Liver (tissue), 9 donors: ENCODE data around the gene ZNF165. TPM values are rescaled to one million over a fixed set of nuclear protein-coding genes. Genes with fewer than 3 reads are reported as not detected.

Experiments
- DNase-seq: peaks from one replicate; pipeline ENCODE4 v3.0.0-alpha.2; 2017; ENCODE audit warnings: low spot score
- H3K27ac ChIP-seq, 2 donors: one replicate each; pipeline ENCODE4 v1.7.0; 2013; ENCODE audit warnings: inconsistent platforms in 2 of 2, low read length in 2 of 2, control low read depth in 1 of 2, low read depth in 1 of 2, mild to moderate bottlenecking in 1 of 2
- H3K27me3 ChIP-seq, 4 donors: one replicate each; pipeline versions ENCODE4 v1.6.1 to v1.7.0; 2013; ENCODE audit warnings: low read length in 3 of 4, inconsistent platforms in 1 of 4, mild to moderate bottlenecking in 1 of 4, moderate library complexity in 1 of 4; ENCODE audit not compliant: control insufficient read depth in 4 of 4, insufficient read depth in 4 of 4
- H3K36me3 ChIP-seq, 4 donors: one replicate each; pipeline versions ENCODE4 v1.6.1 to v1.7.0; 2013; ENCODE audit warnings: low read length in 3 of 4, mild to moderate bottlenecking in 3 of 4, low read depth in 1 of 4, moderate library complexity in 1 of 4; ENCODE audit not compliant: control insufficient read depth in 4 of 4, insufficient read depth in 3 of 4
- H3K4me1 ChIP-seq, 4 donors: one replicate each; pipeline versions ENCODE4 v1.6.1 to v1.7.0; 2013; ENCODE audit warnings: low read length in 3 of 4, mild to moderate bottlenecking in 3 of 4, moderate library complexity in 1 of 4; ENCODE audit not compliant: control insufficient read depth in 4 of 4, insufficient read depth in 4 of 4
- H3K4me3 ChIP-seq, 3 donors: one replicate each; pipeline versions ENCODE4 v1.6.1 to v1.7.0; 2013; ENCODE audit warnings: low read length in 3 of 3, control low read depth in 1 of 3, low read depth in 1 of 3, mild to moderate bottlenecking in 1 of 3
- H3K9ac ChIP-seq, 2 donors: one replicate each; pipeline ENCODE4 v1.7.0; 2013; ENCODE audit warnings: low read length in 2 of 2, mild to moderate bottlenecking in 2 of 2, moderate library complexity in 2 of 2, control low read depth in 1 of 2, low read depth in 1 of 2
- H3K9me3 ChIP-seq, 4 donors: one replicate each; pipeline versions ENCODE4 v1.6.1 to v1.7.0; 2013; ENCODE audit warnings: low read length in 3 of 4; ENCODE audit not compliant: control insufficient read depth in 4 of 4
- ATF3 ChIP-seq: IDR thresholded peaks from 2 replicates; pipeline ENCODE4 v1.6.1; 2016; ENCODE audit warnings: antibody characterized with exemption
- CTCF ChIP-seq: fragments of 150-350 bp; IDR thresholded peaks from 2 replicates; pipeline ENCODE4 v1.5.1; 2017; ENCODE audit warnings: improper control_type of control experiment, low read depth, low read length; ENCODE audit not compliant: missing input control
- EGR1 ChIP-seq, 2 donors: IDR thresholded peaks; 2 replicates each; pipeline ENCODE4 v1.6.1; 2016 to 2018; ENCODE audit warnings: antibody characterized with exemption in 2 of 2, low read depth in 2 of 2
- FOXA2 ChIP-seq: IDR thresholded peaks from 2 replicates; pipeline ENCODE4 v1.6.1; 2016; ENCODE audit warnings: antibody characterized with exemption
- GABPA ChIP-seq, 2 donors: IDR thresholded peaks in 1 of 2; conservative IDR thresholded peaks in 1 of 2; 2 replicates each; pipeline ENCODE4 v1.6.1; 2016; ENCODE audit warnings: antibody characterized with exemption in 2 of 2, mild to moderate bottlenecking in 1 of 2, moderate library complexity in 1 of 2
- HNF4A ChIP-seq, 2 donors: conservative IDR thresholded peaks; 2 replicates each; pipeline ENCODE4 v1.6.1; 2016; ENCODE audit warnings: antibody characterized with exemption in 2 of 2, mild to moderate bottlenecking in 2 of 2
- HNF4G ChIP-seq: IDR thresholded peaks from 2 replicates; pipeline ENCODE4 v1.6.1; 2016; ENCODE audit warnings: antibody characterized with exemption
- JUND ChIP-seq, 2 donors: IDR thresholded peaks; 2 replicates each; pipeline ENCODE4 v1.6.1; 2016; ENCODE audit warnings: antibody characterized with exemption in 2 of 2
- MAX ChIP-seq: IDR thresholded peaks from 2 replicates; pipeline ENCODE4 v1.6.1; 2016; ENCODE audit warnings: antibody characterized with exemption
- NR2F2 ChIP-seq: IDR thresholded peaks from 2 replicates; pipeline ENCODE4 v1.6.1; 2016; ENCODE audit warnings: antibody characterized with exemption
- RAD21 ChIP-seq, 2 donors: IDR thresholded peaks; 2 replicates each; pipeline ENCODE4 v1.6.1; 2016; ENCODE audit warnings: antibody characterized with exemption in 2 of 2, mild to moderate bottlenecking in 2 of 2
- REST ChIP-seq: IDR thresholded peaks from 2 replicates; pipeline ENCODE4 v1.6.1; 2016; ENCODE audit warnings: antibody characterized with exemption, mild to moderate bottlenecking
- RXRA ChIP-seq, 2 donors: IDR thresholded peaks; 2 replicates each; pipeline ENCODE4 v1.6.1; 2017 to 2018; ENCODE audit warnings: antibody characterized with exemption in 2 of 2, mild to moderate bottlenecking in 1 of 2
- SP1 ChIP-seq: IDR thresholded peaks from 2 replicates; pipeline ENCODE4 v1.6.1; 2018; ENCODE audit warnings: antibody characterized with exemption, mild to moderate bottlenecking
- TAF1 ChIP-seq: conservative IDR thresholded peaks from 2 replicates; pipeline ENCODE4 v1.6.1; 2016; ENCODE audit warnings: antibody characterized with exemption, mild to moderate bottlenecking
- YY1 ChIP-seq: IDR thresholded peaks from 2 replicates; pipeline ENCODE4 v1.6.1; 2016; ENCODE audit warnings: antibody characterized with exemption, mild to moderate bottlenecking
- ZBTB33 ChIP-seq: IDR thresholded peaks from 2 replicates; pipeline ENCODE4 v1.6.1; 2016; ENCODE audit warnings: antibody characterized with exemption
- WGBS: extraction: QIAGEN DNeasy Blood & Tissue Kit; methylation state at CpG from one replicate; pipeline ENCODE4 v1.1.7; 2013; 5-methylcytosine and 5-hydroxymethylcytosine counted together
- polyA plus RNA-seq, 2 donors: library from polyadenylated mRNA; stranded (reverse) in 1 of 2; unstranded in 1 of 2; fragments of 200-250 nt in 1 of 2; fragments of >200 nt in 1 of 2; fragmentation: Nextera tagmentation in 1 of 2; extraction: Ambion mirVana in 1 of 2; gene quantifications; one replicate each; pipeline versions ENCODE4 v1.2.1 to v1.2.3, GENCODE V29; 2013 to 2015
- total RNA-seq, 2 donors: library from RNA; depleted of rRNA; stranded (reverse); fragments of >200 nt; gene quantifications; one replicate each; pipeline ENCODE4 v1.2.3, GENCODE V29; 2014
- donor health status: healthy.
- donor health status: healthy.
- donor health status: healthy.
- donor health status: healthy.
- donor health status: healthy.

Gene ZNF165
- total and polyA plus RNA-seq, 4 donors, result 0.51 to 1.3 (median 0.58) TPM

GRCh38 chr6:28117386-28118050, 37.1 kb downstream of the ZNF165 start:
- no peak for DNase-seq
- H3K4me1 ChIP-seq, result no peaks in the 10 kb centered on the region
- H3K27me3 ChIP-seq, result no peaks in the 10 kb centered on the region
- no peak for TF ChIP-seq TAF1
- TF ChIP-seq MAX, result no peak
- no peak for TF ChIP-seq HNF4G
- TF ChIP-seq JUND (IDR thresholded peaks at IDR 0.05), result no peak
- TF ChIP-seq ZBTB33, result no peak
- TF ChIP-seq CTCF, result no peak
- TF ChIP-seq REST, result no peak
- TF ChIP-seq EGR1 (IDR thresholded peaks at IDR 0.05; ENCODE audit: low read depth in 2 of 2), result no peak
- no peak for TF ChIP-seq HNF4A (conservative IDR thresholded peaks at IDR 0.05)
- no peak for TF ChIP-seq YY1
- TF ChIP-seq GABPA (IDR thresholded peaks at IDR 0.05 in 1 of 2, conservative IDR thresholded peaks at IDR 0.05 in 1 of 2), result no peak
- TF ChIP-seq NR2F2, result no peak
- TF ChIP-seq RAD21 (IDR thresholded peaks at IDR 0.05), result no peak
- TF ChIP-seq FOXA2, result no peak
- no peak for TF ChIP-seq RXRA (IDR thresholded peaks at IDR 0.05)
- no peak for TF ChIP-seq SP1
- no peak overlapping the region for H3K27ac ChIP-seq
- peaks cover 0 to 1% (median 0%) of the 10 kb centered on the region in 4 donors for H3K9me3 ChIP-seq
- no peak overlapping the region for H3K4me3 ChIP-seq
- H3K36me3 ChIP-seq, result peaks cover 3 to 23% (median 21%) of the 10 kb centered on the region in 4 donors
- H3K9ac ChIP-seq, result no peak overlapping the region
- WGBS, result 97% methylated on average over 2 of the region's 2 CpGs

- Histone ChIP-seq H3K27ac (no peak overlapping the region), H3K4me3 (no peak overlapping the region), H3K4me1 (no peaks in the 10 kb centered on the region), H3K36me3 (peaks cover 3 to 23% (median 21%) of the 10 kb centered on the region in 4 donors), H3K9ac (no peak overlapping the region), H3K27me3 (no peaks in the 10 kb centered on the region), H3K9me3 (peaks cover 0 to 1% (median 0%) of the 10 kb centered on the region in 4 donors)
- no peak for DNase-seq
- 86% methylated on average over 1 of the region's 1 CpG for WGBS
- TF ChIP-seq FOXA2 (no peak), HNF4G (no peak), GABPA (IDR thresholded peaks at IDR 0.05 in 1 of 2, conservative IDR thresholded peaks at IDR 0.05 in 1 of 2) (no peak), RXRA (IDR thresholded peaks at IDR 0.05) (no peak), ATF3 (no peak), RAD21 (IDR thresholded peaks at IDR 0.05) (no peak), NR2F2 (no peak), CTCF (no peak), HNF4A (conservative IDR thresholded peaks at IDR 0.05) (no peak), REST (no peak), TAF1 (no peak)
Measured at GRCh38 chr6:28118217-28118616, 37.8 kb downstream of the ZNF165 start.
